Liver (tissue), 9 donors: ENCODE results near the gene TRERF1. TPM values are rescaled to one million over a fixed set of nuclear protein-coding genes. Genes with fewer than 3 reads are reported as not detected.

Experiments used
- DNase-seq: peaks from one replicate; pipeline ENCODE4 v3.0.0-alpha.2; 2017; ENCODE audit warnings: low spot score
- H3K27ac ChIP-seq, 2 donors: one replicate each; pipeline ENCODE4 v1.7.0; 2013; ENCODE audit warnings: inconsistent platforms in 2 of 2, low read length in 2 of 2, control low read depth in 1 of 2, low read depth in 1 of 2, mild to moderate bottlenecking in 1 of 2
- H3K27me3 ChIP-seq, 4 donors: one replicate each; pipeline versions ENCODE4 v1.6.1 to v1.7.0; 2013; ENCODE audit warnings: low read length in 3 of 4, inconsistent platforms in 1 of 4, mild to moderate bottlenecking in 1 of 4, moderate library complexity in 1 of 4; ENCODE audit not compliant: control insufficient read depth in 4 of 4, insufficient read depth in 4 of 4
- H3K36me3 ChIP-seq, 4 donors: one replicate each; pipeline versions ENCODE4 v1.6.1 to v1.7.0; 2013; ENCODE audit warnings: low read length in 3 of 4, mild to moderate bottlenecking in 3 of 4, low read depth in 1 of 4, moderate library complexity in 1 of 4; ENCODE audit not compliant: control insufficient read depth in 4 of 4, insufficient read depth in 3 of 4
- H3K4me1 ChIP-seq, 4 donors: one replicate each; pipeline versions ENCODE4 v1.6.1 to v1.7.0; 2013; ENCODE audit warnings: low read length in 3 of 4, mild to moderate bottlenecking in 3 of 4, moderate library complexity in 1 of 4; ENCODE audit not compliant: control insufficient read depth in 4 of 4, insufficient read depth in 4 of 4
- H3K4me3 ChIP-seq, 3 donors: one replicate each; pipeline versions ENCODE4 v1.6.1 to v1.7.0; 2013; ENCODE audit warnings: low read length in 3 of 3, control low read depth in 1 of 3, low read depth in 1 of 3, mild to moderate bottlenecking in 1 of 3
- H3K9ac ChIP-seq, 2 donors: one replicate each; pipeline ENCODE4 v1.7.0; 2013; ENCODE audit warnings: low read length in 2 of 2, mild to moderate bottlenecking in 2 of 2, moderate library complexity in 2 of 2, control low read depth in 1 of 2, low read depth in 1 of 2
- H3K9me3 ChIP-seq, 4 donors: one replicate each; pipeline versions ENCODE4 v1.6.1 to v1.7.0; 2013; ENCODE audit warnings: low read length in 3 of 4; ENCODE audit not compliant: control insufficient read depth in 4 of 4
- EGR1 ChIP-seq, 2 donors: IDR thresholded peaks; 2 replicates each; pipeline ENCODE4 v1.6.1; 2016 to 2018; ENCODE audit warnings: antibody characterized with exemption in 2 of 2, low read depth in 2 of 2
- FOXA1 ChIP-seq: IDR thresholded peaks from 2 replicates; pipeline ENCODE4 v1.6.1; 2016; ENCODE audit warnings: antibody characterized with exemption
- FOXA2 ChIP-seq: IDR thresholded peaks from 2 replicates; pipeline ENCODE4 v1.6.1; 2016; ENCODE audit warnings: antibody characterized with exemption
- GABPA ChIP-seq, 2 donors: IDR thresholded peaks in 1 of 2; conservative IDR thresholded peaks in 1 of 2; 2 replicates each; pipeline ENCODE4 v1.6.1; 2016; ENCODE audit warnings: antibody characterized with exemption in 2 of 2, mild to moderate bottlenecking in 1 of 2, moderate library complexity in 1 of 2
- HNF4A ChIP-seq, 2 donors: conservative IDR thresholded peaks; 2 replicates each; pipeline ENCODE4 v1.6.1; 2016; ENCODE audit warnings: antibody characterized with exemption in 2 of 2, mild to moderate bottlenecking in 2 of 2
- HNF4G ChIP-seq: IDR thresholded peaks from 2 replicates; pipeline ENCODE4 v1.6.1; 2016; ENCODE audit warnings: antibody characterized with exemption
- JUND ChIP-seq, 2 donors: IDR thresholded peaks; 2 replicates each; pipeline ENCODE4 v1.6.1; 2016; ENCODE audit warnings: antibody characterized with exemption in 2 of 2
- NR2F2 ChIP-seq: IDR thresholded peaks from 2 replicates; pipeline ENCODE4 v1.6.1; 2016; ENCODE audit warnings: antibody characterized with exemption
- RXRA ChIP-seq, 2 donors: IDR thresholded peaks; 2 replicates each; pipeline ENCODE4 v1.6.1; 2017 to 2018; ENCODE audit warnings: antibody characterized with exemption in 2 of 2, mild to moderate bottlenecking in 1 of 2
- SP1 ChIP-seq: IDR thresholded peaks from 2 replicates; pipeline ENCODE4 v1.6.1; 2018; ENCODE audit warnings: antibody characterized with exemption, mild to moderate bottlenecking
- TAF1 ChIP-seq: conservative IDR thresholded peaks from 2 replicates; pipeline ENCODE4 v1.6.1; 2016; ENCODE audit warnings: antibody characterized with exemption, mild to moderate bottlenecking
- YY1 ChIP-seq: IDR thresholded peaks from 2 replicates; pipeline ENCODE4 v1.6.1; 2016; ENCODE audit warnings: antibody characterized with exemption, mild to moderate bottlenecking
- WGBS: extraction: QIAGEN DNeasy Blood & Tissue Kit; methylation state at CpG from one replicate; pipeline ENCODE4 v1.1.7; 2013; 5-methylcytosine and 5-hydroxymethylcytosine counted together
- polyA plus RNA-seq, 2 donors: library from polyadenylated mRNA; stranded (reverse) in 1 of 2; unstranded in 1 of 2; fragments of 200-250 nt in 1 of 2; fragments of >200 nt in 1 of 2; fragmentation: Nextera tagmentation in 1 of 2; extraction: Ambion mirVana in 1 of 2; gene quantifications; one replicate each; pipeline versions ENCODE4 v1.2.1 to v1.2.3, GENCODE V29; 2013 to 2015
- total RNA-seq, 2 donors: library from RNA; depleted of rRNA; stranded (reverse); fragments of >200 nt; gene quantifications; one replicate each; pipeline ENCODE4 v1.2.3, GENCODE V29; 2014
- TF ChIP-seq, protein P1 (sequence below): IDR thresholded peaks from 2 replicates; pipeline ENCODE4 v1.6.1; 2016; ENCODE audit warnings: antibody characterized with exemption
- TF ChIP-seq, protein P2 (sequence below): fragments of 150-350 bp; IDR thresholded peaks from 2 replicates; pipeline ENCODE4 v1.5.1; 2017; ENCODE audit warnings: improper control_type of control experiment, low read depth, low read length; ENCODE audit not compliant: missing input control
- TF ChIP-seq, protein P3 (sequence below): IDR thresholded peaks from 2 replicates; pipeline ENCODE4 v1.6.1; 2016; ENCODE audit warnings: antibody characterized with exemption, mild to moderate bottlenecking
- TF ChIP-seq, protein P4 (sequence below): IDR thresholded peaks from 2 replicates; pipeline ENCODE4 v1.6.1; 2016; ENCODE audit warnings: antibody characterized with exemption
- donor health status: healthy.
- donor health status: healthy.
- donor health status: healthy.
- donor health status: healthy.
- donor health status: healthy.

The TRERF1 gene
- total and polyA plus RNA-seq, 4 donors = 0.33 to 1.3 (median 0.68) TPM

DNA sequence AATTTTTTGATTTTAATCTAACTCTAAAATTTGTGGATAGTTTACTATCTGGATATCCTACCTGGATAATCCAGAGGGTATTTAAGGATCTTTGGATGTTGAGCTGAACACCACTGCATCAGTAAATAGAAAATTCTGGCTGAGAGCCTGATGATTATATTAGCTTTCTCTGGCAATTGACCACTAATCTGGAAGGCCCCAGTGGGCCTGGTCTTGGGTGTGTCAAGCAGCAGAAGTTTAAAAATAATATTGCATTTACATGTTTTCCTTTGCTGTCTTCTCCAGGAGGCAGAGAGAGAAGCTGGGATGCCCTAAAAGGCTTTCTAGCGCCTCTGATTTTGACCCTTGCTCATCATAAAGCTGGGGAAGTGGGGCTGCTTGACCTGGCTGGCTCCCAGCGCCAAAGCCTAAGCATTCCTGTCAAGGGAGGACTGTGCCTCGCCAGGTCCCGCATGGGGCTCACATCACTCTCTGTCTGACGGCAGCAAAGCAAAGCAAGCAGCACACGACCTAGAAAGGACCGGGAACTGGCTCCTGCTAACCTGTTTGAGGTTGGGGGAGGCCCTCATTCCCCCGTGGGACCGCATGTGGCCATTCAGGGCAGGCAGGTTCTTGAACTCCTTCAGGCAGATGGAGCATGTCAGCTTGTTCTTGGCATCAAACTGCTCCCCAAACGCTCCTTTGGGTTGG lies 187.4 kb downstream of the TRERF1 start:
- Histone ChIP-seq H3K9me3 (no peaks in the 10 kb centered on the region), H3K9ac (no peak overlapping the region), H3K4me3 (no peak overlapping the region), H3K27me3 (no peaks in the 10 kb centered on the region), H3K4me1 (no peaks in the 10 kb centered on the region), H3K27ac (no peak overlapping the region), H3K36me3 (no peaks in the 10 kb centered on the region)
- no peak for DNase-seq
- TF ChIP-seq HNF4G (no peak), RXRA (IDR thresholded peaks at IDR 0.05) (no peak), SP1 (no peak), YY1 (no peak), HNF4A (conservative IDR thresholded peaks at IDR 0.05) (no peak), JUND (IDR thresholded peaks at IDR 0.05) (no peak), NR2F2 (no peak), TAF1 (no peak), FOXA1 (no peak), GABPA (IDR thresholded peaks at IDR 0.05 in 1 of 2, conservative IDR thresholded peaks at IDR 0.05 in 1 of 2) (no peak)
- TF ChIP-seq, protein P1, sequence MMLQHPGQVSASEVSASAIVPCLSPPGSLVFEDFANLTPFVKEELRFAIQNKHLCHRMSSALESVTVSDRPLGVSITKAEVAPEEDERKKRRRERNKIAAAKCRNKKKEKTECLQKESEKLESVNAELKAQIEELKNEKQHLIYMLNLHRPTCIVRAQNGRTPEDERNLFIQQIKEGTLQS = no peak
- TF ChIP-seq, protein P2, sequence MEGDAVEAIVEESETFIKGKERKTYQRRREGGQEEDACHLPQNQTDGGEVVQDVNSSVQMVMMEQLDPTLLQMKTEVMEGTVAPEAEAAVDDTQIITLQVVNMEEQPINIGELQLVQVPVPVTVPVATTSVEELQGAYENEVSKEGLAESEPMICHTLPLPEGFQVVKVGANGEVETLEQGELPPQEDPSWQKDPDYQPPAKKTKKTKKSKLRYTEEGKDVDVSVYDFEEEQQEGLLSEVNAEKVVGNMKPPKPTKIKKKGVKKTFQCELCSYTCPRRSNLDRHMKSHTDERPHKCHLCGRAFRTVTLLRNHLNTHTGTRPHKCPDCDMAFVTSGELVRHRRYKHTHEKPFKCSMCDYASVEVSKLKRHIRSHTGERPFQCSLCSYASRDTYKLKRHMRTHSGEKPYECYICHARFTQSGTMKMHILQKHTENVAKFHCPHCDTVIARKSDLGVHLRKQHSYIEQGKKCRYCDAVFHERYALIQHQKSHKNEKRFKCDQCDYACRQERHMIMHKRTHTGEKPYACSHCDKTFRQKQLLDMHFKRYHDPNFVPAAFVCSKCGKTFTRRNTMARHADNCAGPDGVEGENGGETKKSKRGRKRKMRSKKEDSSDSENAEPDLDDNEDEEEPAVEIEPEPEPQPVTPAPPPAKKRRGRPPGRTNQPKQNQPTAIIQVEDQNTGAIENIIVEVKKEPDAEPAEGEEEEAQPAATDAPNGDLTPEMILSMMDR = no peak
- TF ChIP-seq, protein P3, sequence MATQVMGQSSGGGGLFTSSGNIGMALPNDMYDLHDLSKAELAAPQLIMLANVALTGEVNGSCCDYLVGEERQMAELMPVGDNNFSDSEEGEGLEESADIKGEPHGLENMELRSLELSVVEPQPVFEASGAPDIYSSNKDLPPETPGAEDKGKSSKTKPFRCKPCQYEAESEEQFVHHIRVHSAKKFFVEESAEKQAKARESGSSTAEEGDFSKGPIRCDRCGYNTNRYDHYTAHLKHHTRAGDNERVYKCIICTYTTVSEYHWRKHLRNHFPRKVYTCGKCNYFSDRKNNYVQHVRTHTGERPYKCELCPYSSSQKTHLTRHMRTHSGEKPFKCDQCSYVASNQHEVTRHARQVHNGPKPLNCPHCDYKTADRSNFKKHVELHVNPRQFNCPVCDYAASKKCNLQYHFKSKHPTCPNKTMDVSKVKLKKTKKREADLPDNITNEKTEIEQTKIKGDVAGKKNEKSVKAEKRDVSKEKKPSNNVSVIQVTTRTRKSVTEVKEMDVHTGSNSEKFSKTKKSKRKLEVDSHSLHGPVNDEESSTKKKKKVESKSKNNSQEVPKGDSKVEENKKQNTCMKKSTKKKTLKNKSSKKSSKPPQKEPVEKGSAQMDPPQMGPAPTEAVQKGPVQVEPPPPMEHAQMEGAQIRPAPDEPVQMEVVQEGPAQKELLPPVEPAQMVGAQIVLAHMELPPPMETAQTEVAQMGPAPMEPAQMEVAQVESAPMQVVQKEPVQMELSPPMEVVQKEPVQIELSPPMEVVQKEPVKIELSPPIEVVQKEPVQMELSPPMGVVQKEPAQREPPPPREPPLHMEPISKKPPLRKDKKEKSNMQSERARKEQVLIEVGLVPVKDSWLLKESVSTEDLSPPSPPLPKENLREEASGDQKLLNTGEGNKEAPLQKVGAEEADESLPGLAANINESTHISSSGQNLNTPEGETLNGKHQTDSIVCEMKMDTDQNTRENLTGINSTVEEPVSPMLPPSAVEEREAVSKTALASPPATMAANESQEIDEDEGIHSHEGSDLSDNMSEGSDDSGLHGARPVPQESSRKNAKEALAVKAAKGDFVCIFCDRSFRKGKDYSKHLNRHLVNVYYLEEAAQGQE = no peak
- 79% methylated on average over 10 of the region's 10 CpGs for WGBS

DNA sequence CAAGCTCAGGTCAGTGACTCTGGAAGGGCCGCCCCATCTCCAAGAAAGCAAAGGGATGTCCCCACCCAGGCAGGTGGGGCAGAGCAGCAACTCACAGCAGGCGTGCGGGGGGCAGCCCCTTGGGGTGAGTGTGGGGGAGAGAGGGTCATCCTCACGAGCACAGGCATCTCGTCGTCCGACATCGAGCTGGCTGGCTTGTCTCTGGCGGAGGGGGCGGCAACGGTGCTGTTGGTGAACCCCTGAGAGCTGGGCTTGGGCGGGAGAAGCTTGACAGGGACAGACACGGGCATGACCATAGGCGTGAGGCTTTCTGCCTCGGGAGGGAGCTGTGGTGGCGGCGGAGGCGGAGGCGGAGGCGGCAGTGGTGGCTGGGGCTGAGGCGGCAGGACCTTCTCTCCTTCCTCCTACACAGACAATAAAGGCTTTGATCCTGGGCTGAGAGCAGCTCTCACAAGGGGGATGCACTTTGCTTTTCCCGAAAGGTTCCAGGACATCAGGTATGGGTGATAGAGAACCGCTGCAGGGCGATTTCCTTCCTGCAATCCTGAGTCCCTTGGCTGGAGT lies 188.5 kb downstream of the TRERF1 start:
- TF ChIP-seq, protein P4, sequence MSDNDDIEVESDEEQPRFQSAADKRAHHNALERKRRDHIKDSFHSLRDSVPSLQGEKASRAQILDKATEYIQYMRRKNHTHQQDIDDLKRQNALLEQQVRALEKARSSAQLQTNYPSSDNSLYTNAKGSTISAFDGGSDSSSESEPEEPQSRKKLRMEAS = no peak
- no peak for TF ChIP-seq FOXA2
- TF ChIP-seq SP1 = no peak
- no peak for TF ChIP-seq EGR1 (IDR thresholded peaks at IDR 0.05; ENCODE audit: low read depth in 2 of 2)
- TF ChIP-seq, protein P3 = no peak
- TF ChIP-seq, protein P1 = no peak
- TF ChIP-seq RXRA (IDR thresholded peaks at IDR 0.05) = no peak
- no peak for TF ChIP-seq JUND (IDR thresholded peaks at IDR 0.05)
- Histone ChIP-seq H3K4me1 (no peaks in the 10 kb centered on the region), H3K27me3 (no peaks in the 10 kb centered on the region), H3K27ac (no peak overlapping the region), H3K9me3 (no peaks in the 10 kb centered on the region), H3K4me3 (no peak overlapping the region), H3K9ac (no peak overlapping the region), H3K36me3 (no peaks in the 10 kb centered on the region)
- DNase-seq = no peak
- 80% methylated on average over 24 of the region's 24 CpGs for whole genome bisulfite sequencing
